Measurements from ENCODE around the gene EFNA2.
"Not testable (repeated sequence)": the region's sequence is repeated elsewhere in the genome, so short reads cannot be mapped to it uniquely, and the experiment has no call there.

The EFNA2 gene

DNA sequence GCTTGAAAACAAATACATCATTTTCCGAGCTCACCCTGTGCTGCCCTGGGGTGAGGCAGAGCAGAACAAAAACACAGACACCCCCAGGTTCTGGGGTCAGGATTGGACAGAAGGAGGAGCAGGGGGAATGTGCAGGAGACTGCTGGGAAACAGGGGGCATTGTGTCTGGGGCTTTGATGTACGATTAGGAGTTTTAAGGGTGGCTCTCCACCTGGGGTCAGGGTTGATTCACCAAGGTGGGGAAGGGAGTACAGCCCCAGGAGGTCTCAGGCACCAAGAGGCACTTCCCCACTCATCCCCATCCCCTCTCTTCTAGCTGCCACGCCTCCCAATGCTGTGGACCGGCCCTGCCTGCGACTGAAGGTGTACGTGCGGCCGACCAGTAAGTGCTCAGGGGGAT, 12.6 kb downstream of the EFNA2 start:
- no peak for DNase-seq (ENCODE audit: low spot score)

DNA sequence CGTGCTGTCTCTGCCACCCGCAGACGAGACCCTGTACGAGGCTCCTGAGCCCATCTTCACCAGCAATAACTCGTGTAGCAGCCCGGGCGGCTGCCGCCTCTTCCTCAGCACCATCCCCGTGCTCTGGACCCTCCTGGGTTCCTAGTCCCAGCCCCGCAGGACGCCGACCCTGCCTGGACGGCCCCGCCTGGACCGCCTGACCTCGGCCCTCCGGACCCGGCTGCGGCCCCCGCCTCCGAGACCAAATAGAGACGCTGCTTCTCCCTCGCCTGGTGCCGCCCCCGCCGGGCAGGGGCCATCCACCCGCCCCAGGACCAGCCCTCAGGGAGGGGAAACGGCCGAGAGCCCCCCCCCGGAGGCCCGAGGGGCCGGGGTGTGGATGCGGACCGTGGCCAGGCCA, 14.1 kb downstream of the EFNA2 start:
- DNase-seq (ENCODE audit: low spot score), result no peak

DNA sequence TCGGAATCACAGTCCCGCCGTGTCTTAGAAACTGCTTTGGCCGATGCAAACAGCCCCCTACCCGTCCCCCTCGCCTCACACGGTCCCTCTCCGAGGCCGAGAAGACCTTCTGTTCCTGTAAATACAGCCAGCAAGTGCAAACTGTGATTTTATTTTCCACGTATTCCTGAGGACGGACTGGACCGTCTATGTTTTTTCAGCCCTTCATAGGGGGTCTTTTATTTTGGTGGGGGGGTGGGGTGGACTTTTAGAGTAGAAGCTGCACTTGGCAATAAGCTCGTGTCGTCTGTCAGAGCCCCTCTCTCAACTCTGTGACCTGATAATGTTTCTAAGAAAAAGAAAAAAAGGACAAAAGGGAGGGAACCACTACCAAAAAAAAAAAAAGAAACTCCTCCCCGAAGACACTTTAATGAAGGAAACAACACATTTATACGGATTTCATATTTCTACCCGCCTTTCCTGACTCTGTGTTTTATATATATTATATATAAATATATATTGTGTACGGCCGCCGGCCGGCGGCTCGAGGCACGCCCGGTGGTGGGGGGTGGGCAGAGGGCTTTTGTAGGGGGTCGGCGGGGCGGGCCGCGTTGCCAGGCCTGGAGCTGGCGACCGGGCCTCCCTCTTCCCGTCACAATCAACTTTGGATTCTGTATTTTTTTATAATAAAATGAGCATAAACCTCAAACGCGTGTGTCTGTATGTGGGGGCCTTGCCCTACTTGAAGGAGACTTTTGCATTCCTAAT, 15.2 kb downstream of the EFNA2 start:
- DNase-seq (ENCODE audit: low spot score), result no peak

DNA sequence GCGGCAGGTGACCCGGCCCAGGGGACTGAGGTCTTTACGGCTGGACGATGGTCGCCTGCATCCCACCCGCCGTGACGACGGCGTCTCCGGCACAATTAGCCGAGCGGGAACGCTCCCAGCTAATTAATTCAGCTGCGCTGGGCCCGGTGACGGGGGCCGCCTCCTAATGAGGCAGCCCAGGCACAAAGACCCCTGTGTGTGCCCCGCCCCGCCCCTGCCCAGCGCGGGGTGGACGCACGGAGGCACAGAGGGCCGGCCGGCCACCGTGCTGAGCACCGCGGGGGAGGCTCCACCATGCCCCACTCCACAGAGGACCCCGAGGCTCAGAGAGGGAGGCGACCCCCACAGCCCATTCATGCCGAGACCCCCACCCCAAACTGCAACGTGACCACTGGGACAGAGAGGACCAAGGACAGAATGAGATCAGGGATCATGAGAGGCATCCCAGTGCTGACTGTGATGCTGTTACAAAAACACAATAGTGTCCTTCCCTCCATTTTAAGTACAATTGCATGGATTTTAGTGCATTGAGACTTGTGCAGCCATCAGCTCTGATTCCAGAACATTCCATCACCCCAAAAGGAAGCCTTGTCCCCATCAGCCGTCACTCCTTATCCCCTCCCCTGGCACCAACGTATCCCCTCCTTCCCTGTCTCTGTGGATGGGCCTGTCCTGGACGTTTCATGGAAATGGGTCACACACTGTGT, 17.0 kb downstream of the EFNA2 start:
- DNase-seq (ENCODE audit: low spot score), result peak; percentile 84

DNA sequence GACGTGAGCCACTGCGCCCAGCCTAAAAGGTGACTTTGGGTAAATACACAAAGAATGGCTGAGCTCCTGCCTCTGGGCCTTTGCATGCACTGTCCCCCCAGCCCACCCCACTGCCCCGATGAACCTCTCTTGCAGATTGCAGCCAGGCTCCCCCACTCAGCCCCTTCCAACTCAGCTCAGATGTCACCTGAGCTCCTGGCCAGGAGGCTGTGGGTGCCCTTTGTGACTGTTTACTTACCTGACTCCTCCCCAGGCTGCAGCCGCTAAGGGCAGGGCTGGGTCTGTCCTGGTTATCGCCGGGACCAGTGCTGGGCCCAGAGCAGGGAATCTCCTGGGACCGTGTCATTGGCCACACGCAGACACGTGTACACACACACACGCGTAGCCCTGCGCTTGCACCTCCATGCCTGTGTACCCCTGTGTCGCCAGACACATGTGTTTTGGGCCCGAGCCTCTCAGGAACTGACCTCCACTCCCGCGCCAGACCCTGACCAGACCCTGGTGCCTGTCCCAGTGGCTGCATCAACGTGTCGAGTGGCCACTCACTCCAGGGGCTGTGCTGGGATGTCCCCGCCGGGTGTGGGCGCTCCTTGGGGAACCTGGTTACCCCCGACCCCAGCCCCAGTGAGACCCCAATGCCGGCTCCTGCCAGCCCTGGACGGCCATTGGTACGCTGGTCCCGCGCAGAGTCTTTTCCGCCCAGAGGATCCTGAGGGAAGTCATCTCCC, 18.7 kb downstream of the EFNA2 start:
- no peak for DNase-seq (ENCODE audit: low spot score)

DNA sequence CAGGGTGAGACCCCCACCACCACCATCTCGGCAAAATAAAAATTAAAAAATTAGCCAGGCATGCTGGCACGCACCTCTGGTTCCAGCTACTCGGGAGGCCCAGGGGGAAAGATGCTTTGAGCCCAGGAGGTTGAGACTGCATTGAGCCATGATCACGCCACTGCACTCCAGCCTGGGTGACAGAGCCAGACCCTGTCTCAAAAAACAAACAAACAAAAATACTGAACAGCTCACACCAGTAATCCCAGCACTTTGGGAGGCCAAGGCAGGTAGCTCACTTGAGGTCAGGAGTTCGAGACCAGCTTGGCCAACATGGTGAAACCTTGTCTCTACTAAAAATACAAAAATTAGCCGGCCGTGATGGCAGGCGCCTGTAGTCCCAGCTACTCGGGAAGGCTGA, 19.7 kb downstream of the EFNA2 start:
- DNase-seq (ENCODE audit: low spot score), result not testable (repeated sequence)

DNA sequence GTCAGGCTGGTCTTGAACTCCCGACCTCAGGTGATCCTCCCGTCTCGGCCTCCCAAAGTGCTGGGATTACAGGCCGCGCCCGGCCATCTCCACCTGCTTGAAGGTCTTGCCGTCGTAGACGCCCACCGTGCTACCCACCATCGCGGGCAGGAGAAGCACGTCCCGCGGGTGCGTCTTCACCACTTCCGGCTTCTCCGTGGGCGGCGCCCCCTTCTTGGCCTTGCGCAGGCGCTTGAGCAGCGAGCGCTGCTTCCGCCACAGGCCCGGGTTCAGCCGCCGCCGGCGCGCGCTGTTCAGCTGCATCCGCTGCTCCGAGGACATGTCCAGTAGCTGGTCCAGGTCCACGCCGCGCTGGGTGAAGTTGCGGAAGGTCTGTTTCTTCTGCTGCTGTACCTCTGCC, 21.6 kb downstream of the EFNA2 start:
- no peak for DNase-seq (ENCODE audit: low spot score)

DNA sequence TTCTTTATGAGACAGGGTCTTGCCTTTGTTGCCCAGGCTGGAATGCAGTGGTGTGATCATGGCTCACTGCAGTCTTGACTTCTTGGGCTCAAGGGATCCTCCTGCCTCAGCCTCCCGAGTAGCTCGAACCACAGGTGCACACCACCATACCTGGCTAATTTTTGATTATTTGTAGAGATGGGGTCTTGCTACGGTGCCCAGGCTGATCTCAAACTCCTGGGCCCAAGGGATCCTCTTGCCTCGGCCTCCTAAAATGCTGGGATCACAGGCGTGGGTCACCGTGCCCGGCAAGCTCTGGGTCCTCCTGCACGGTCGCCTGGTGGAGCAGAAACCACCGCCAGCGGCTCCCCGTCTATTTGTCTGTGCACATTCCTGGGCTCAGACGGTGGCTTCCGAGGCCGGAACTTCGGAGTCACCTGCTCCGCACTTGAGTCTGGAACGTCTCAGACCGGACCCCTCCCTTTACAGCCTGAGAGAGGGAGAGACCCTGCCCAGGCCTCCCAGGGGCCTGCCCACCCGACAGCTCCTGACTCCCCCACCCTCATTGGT, 22.2 kb downstream of the EFNA2 start:
- DNase-seq (ENCODE audit: low spot score), result no peak

DNA sequence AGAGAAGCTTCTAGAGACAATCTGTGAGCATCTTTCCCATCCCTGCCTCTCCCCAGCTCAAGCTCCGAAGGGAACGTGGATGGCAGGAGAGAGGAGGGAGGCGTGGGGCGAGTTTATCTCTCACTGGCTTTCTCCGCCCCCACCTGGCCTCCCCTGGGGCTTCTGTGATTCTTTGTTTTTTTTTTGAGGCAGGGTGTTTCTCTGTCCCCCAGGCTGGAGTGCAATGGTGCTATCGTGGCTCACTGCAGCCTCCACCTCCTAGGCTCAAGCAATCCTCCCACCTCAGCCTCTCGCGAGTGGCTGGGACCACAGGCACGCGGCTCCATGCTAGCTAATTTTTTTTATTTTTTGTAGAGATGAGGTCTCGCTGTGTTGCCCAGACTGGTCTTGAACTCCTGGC, 23.0 kb downstream of the EFNA2 start:
- DNase-seq (ENCODE audit: low spot score), result no peak

DNA sequence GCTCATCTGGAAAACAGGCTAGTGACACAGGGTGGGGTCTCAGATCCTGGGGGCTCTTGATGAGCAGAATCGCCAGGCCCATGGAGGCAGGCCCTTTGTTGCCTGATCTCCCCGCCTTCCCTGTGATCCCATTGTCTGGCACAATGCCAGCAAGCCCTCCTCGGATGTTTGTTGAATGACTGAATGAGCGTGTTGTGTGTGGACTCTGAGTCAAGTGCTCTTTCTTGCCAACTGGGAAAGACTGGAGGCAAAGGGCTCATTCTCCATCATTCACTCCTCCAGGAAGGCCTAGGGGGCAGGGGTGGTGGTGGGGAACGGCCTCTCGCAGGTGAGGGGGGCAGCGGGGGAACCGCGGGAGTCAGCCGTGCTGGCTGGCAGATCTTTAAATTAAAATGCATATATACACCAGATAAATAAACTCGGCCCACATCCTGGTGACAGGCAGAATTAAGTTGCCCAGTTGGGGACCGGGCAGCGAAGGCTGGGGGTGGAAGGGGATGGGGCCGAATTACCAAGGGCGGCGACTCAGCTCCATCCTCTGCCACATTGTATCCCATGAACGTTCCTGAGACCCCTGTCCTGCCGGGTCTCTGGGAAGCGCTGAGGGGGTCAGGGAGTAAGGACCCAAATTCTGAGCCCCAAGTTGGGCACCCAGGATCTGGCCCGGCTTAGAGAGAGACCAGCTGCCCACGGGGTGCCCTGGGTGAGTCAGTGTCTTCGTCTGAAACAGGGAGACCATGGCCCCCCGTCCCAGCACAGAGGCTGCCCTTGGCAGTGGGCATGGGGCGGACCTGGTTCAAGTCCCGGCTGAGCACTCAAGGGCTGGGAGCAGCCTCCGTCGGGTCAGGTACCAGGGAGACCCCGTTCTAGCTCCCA, 24.5 kb downstream of the EFNA2 start:
- DNase-seq (ENCODE audit: low spot score), result no peak

DNA sequence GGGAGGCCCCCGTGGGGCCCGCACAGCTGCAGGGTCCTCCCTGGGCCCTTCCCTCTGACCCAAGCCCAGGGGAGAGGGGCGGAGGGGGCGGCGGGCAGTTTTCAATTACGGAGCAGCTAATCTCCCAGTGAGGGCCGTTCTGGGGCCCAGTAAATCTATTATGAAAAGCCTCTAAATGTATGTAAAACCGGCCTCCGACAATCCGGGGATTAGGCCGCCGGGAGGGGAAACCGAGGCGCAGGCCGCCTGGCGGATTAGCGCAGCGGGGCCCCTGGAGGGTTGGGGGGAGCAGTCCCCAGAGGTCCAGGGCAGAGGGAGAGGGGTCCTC, 25.1 kb downstream of the EFNA2 start:
- DNase-seq (ENCODE audit: low spot score), result no peak

DNA sequence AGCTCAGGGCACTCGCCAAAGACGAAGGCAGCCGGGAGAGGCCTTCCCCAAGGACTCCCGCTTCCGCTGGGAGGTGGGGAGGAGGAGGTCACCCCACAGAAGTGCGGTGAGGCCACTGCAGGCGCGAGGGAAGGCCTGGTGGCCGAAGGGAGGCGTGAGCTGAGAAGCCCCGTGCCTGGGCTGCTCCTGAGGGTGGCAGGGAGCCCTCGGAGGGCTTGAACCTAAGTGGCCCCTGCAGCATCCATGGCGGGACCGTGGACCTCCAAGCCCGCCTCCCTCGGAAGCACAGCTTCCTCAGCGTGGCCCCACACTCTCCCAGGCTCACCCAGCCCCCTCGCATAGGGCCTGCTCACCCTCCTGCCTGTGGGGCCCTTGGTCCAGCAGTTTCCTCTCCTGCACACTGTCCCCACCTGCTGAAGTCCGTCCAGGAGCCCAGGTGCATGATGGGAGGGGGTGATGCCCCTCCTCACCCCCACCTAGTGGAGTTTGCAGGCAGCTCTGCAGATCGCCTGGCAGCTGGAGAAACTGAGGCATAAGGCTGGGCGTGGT, 25.9 kb downstream of the EFNA2 start:
- no peak for DNase-seq (ENCODE audit: low spot score)

DNA sequence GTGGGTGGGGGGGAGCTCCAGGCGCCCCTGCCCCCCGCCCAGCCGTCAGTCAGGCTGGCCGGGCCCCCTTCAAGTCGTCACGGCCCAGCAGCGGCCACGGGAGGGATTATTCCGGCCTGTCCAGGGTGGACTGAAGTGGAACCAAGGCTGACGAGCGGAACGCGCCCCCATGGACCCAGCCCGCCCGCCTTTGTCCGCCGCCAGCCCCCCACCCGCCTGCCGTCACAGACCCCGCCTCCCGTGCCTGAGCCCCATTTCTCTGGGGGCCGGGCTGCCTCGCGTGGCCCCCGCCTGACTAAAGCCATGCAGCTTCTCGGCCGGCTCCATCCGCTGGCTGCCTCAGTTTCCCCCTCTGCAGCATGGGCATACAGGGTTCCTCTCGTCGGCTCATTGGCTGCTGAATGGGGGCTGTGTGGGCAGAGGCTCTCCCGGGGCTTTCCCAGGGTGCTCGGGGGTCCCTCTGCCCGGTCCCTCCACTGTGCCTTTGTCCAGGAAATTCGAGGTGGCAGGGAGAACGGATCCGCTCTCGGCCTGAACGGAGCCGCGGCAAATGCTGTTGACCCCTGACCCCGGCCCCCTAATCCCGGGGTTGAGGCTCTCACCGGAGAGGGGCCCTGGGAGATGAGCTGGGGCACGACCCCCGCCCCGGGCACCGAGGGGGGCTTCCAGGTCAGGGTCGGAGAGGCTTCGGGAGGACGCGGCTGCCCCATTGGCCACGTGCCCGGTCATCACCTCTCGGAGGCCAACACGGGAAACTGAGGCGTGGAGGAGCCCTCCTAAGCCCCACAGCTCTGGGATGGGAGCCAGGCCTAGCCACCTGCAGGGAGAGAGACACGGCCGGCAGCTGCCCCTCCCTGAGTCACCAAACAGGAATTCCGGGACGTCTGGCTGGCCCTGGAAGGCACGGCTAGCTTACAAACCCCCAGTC, 27.4 kb downstream of the EFNA2 start:
- DNase-seq (ENCODE audit: low spot score), result no peak

DNA sequence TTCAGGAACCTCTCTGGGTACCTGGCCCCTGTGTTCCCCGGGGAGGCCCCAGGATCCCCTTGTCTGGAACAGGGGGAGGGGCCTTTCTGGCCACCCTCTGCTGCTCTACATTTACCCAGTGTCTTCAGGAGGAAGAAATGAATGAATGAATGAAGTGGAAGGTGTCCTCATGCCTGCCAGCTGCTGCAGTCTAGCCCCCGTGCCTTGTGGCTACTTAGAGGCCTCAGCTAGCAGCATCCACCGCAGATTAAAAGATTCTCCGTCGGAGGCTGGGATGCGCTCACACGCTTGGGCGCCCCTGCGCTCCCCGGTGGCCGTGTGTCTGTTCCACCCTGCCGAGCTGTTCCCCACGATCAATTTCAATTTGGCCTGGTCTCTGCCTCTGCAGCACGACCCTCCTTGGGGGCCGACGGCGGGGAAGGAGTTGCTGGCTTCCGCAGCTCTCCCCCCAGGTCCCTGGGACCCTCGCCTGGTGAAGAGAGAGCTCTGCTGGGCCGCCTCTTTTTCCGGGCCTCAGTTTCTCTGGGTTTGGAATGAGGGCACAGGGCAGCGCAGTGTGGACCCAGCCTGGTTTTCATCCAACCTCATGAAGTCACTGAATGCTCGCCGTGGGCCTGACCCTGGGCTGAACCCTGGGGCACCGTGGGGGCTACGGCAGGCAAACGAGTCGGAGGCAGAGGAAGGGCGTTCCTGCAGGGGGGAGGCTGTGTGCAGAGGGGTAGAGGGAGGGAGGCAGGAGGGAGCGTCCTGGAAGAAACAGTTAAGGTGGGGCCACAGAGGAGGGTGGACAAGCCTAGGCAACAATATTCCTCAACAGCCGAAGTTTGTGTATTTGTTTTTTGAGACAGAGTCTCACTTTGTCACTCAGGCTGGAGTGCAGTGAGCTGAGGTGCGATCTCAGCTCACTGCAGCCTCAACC, 28.3 kb downstream of the EFNA2 start:
- DNase-seq (ENCODE audit: low spot score), result no peak

DNA sequence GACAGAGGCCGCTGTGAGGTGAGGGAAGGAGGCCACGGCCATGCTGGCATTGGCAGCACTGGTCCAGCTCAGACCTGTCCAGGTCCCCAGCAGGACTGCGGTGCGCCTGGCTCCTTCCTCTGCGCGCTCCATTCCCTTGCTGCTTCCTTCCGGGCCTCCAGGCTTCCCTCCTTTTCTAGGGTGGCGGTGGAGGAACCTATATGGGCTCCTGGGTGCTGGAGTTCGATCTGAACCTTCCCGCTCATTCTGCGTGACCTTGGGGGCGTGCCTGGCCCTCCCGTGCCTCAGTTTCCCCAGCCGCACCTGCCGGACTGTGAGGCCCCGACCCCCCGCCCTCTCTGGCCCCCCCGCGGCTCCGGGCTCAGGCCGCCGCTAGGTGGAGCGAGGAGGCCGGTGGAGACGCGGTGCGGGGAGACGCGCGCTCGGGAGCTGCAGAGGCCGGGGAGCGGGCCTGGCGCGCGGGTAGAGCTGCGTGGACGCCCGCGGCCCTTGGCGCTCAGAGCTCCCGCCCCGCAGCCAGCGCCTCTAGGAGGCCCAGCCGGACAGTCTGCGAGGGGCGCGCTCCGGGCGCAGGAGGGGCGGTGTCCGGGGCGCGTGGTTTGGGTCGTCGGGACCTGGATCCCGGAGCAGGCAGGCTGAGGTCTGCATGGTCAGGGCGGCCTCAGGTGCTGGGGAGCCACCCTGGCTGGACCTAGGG, 29.9 kb downstream of the EFNA2 start:
- peak; percentile 54 for DNase-seq (ENCODE audit: low spot score)

DNA sequence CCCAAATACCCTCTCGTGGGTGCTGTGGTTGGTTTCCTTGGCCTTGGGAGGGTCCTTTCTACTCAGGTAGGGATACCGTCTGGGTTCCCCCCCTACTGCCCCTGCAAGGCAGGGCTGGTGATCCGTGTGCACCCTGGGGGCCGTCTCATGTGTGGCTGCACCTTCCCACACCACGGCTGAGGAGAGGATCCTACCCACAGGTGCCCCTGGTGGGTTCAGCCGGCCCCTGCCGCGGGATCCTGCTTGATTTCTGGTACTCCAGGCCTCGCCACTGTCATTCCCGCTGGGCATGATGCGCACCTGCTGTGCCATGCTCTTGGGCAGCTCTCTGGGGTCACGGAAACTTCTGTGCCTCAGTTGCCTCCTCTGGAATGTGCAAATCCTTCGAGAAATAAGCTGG, 30.8 kb downstream of the EFNA2 start:
- DNase-seq (ENCODE audit: low spot score), result no peak

DNA sequence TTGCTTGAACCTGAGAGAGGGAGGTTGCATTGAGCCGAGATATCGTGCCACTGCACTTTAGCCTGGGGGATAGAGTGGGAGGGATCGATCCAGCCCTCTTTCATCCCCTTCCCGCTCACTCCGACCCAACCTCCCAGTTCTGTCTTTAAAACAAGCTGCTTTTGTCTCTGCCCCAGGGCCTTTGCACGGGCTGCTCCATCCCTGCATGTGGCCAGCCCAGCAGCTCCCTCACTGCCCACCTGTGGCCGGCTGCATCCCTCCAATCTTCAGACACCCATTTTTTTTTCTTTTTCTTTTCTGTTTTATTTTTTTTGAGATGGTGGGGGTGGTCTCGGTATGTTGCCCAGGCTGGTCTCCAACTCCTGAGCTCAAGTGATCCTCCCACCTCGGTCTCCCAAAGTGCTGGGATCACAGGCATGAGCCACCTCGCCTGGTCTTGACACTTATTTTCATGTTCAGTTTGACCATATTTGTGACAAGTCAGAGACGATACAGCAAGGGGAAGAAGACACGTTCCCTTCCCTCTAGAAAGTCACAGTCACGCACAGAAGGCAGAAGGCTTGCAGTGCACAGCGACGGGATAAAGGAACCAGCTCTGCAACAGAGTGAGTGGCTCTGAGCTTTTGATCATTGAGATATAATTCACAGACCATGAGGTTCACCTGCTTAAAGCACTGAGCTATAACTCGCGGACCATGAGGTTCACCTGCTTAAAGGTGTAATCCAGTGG, 31.8 kb downstream of the EFNA2 start:
- DNase-seq (ENCODE audit: low spot score), result no peak
